T-helper 2 cell (primary cell): ENCODE results near the gene METTL22.

Source experiments
- DNase-seq, 5 experiments: peaks; one replicate each; pipeline versions ENCODE4 v3.0.0 to v3.0.0-alpha.2; 2012 to 2022

METTL22 gene

DNA sequence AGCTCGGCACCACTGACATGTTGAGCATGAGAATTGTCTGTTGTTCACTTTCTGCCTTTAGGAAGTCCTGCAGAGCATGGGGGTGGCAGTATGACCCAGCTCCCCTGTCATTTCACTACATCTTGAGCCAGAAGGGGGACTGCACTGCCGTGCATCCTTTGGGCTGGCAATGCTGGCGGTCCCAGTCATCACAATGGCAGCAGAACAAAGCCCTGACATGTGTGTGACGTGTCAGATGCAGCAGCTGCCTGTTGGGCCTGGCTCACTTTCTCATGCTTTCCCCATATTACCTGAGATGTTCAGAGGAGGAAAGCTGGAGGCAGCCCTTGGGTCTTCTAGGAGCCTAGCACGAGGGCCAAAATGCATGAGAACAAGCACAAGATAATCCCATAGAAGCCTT lies 46.6 kb downstream of the METTL22 start:
- no peak for DNase-seq

DNA sequence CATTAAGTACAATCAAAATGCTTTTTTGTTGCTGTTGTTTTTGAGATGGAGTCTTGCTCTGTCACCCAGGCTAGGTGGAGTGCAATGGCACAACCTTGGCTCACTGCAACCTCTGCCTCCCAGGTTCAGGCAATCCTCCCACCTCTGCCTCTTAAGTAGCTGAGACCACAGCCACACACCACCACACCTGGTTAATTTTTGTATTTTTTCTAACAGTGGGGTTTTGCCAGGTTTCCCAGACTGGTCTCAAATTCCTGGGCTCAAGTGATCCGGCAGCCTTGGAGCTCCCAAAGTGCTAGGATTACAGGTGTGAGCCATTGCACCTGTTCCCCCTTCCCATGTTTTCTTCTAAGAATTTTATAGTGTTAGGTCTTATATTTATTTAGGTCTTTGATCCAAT lies 48.0 kb downstream of the METTL22 start:
- no peak for DNase-seq

DNA sequence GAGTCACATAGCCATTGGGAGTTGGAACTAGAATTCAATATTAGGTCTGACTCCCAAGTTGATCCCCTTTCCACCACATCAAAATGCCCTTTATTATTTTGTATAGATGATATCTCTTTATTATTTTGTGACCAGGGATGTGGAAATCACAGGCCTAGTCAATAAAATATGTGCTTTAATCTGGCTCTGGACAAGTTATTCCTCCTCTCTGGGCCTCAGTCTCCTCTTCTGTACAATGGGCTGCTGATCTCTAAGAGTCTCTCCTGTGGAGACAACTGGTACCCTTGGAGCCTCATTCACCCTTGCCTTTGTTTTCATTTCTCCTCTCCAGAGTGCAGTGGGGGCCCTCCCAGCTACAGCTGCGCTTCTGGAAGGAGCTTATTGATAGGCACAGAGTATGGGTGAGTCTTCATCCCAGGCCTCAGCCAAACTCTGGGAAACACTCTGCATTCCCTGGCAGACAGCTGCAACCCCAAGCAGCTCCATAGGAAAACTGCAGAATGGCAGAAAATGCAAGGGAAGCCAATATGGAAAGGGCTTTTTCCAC lies 48.6 kb downstream of the METTL22 start:
- no peak for DNase-seq

GRCh38 chr16:8673611-8674412 lies 52.3 kb downstream of the METTL22 start:
- DNase-seq: no peak

DNA sequence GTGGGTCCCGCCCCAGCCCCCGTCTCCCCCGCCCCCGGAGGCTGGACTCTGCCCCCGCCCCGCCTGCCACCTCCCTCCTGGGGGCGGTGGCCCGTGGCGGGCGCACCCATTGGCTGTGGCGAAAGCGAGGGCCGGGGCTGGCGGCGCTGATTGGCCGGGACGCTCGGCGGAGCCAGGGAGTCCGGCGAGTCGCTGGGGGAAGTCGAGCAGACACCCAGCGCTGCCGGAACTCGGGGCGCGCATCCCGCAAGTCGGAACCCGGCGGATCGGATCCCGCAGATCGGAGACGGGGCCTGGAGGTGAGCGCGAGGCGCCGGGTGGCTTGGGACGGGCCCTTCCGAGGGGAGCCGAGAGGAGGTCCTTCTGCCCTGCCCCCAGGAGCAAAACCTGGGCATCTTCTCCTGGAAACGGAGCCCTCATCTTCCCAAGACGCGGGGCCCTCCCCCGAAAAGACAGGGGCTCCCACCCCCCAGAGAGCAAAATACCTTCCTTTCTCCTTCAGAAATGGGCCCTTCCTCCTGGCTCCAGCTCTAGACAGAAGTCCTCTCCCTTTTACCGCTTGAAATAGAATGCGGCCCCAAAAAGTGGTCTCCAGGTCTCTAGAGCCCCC lies 53.0 kb downstream of the METTL22 start, which contains the start of gene ABAT:
TSS of gene ABAT (plus strand) at position 205 of the 610 bp plus-strand sequence. CDS start 61,123 bp downstream, outside the sequence.
- DNase-seq: peak; percentile 80 to 93 (median 84)

- DNase-seq: peak in 4 of 5 experiments; percentile 29 to 56 (median 44)
Measured at GRCh38 chr16:8675183-8676159, 54.0 kb downstream of the METTL22 start.

DNA sequence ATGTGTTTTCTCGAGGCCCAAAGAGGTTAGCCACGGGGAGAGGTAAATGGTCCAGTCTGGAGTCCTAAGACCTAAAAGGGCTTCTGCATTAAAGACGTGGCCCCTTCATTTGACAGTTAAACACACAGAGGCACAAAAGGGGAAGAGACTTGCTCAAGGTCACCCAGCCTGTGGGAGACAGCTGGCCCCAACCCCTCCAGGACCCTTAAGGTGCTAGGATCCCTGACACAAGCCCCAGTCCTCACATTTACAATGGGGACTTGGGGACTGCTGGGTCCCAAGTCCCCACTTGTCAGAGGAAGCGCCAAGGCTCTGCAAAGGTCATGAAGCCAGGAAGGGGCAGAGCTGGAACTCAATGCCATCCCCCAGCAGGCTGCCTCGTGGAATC lies 54.7 kb downstream of the METTL22 start:
- no peak for DNase-seq

DNA sequence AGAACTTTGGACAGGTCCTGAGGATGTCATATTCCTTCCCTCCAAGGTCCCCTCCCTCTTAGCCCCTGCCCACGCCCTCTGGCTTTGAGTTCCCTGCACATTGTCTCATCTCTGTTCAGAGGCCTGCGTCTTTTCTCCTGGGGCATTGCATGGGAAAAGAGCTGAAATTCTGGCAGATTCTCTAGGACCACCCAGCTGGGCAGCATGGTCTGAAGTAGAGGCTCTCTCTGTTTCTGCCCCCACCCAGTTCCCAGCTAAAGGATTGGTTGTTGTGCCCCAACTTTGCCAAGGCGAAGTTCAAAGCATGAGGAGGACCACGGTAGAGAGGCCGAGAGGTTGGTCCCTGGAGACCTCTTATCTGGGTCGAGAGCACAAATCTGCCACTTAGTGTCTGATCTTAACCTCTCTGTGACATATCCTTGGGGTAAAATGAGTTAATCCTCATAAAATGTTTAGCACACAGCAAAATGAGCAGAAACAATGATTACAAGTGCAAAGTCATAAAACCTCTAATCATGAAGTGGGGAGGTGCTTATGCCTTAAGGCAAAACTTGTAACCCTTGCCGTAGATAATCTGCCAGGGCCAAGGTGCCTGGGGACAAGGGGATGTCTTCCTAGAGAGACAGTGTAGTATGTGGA lies 55.4 kb downstream of the METTL22 start:
- DNase-seq: no peak

DNA sequence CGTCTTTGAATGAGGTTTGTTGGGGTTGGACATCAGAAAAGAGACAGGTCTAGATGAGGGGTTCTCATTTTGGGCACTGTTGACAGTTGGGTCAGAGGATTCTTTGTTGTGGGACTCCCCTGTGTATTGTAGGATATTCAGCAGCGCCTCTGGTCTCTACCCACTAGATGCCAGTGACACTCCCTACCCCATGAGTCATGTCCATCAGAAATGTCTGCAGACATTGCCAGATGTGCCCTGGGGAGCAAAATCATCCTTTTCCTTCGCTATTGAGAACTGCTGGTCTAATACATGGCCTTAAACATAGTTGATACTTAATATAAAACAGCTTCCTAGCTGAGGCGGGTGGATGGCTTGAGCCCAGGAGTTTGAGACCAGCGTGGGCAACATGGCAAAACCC lies 56.0 kb downstream of the METTL22 start:
- no peak for DNase-seq

DNA sequence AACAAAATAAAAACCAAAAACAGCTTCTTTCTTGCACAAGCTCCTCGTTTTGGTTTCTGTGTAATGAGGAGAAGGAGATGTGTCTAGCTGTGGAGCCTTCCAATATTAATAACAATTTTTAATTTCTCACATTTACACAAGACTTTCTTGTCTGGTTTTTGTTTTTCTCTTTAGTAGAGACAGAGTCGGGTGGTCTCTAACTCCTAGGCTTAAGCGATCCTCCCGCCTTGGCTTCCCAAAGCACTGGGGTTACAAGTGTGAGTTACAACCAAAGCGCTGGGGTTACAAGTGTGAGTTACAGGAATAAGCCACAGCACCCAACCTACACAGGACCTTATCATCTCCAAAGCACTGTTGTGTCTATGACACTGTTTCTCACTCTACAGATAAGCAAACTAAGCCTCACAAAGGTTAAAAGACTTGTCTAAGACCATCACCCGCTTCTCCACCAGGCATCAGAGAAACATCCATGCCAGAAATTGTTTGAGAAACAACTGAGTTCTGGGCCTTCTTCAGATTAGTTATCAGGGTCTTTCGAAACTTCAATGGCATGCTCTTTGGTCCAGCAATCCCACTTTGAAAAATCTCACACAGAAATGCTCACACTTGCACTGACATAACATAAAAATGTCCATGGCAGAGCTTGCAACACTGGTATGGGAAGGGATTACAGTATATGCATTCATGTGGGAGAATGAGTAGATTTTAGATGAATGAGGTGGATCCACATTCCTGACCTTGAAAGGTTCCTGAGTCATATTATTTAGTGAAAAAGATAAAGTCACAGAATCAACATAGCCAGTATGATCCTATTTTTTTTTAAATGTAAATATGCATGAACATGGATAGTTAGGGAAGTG lies 56.8 kb downstream of the METTL22 start:
- DNase-seq: no peak

DNA sequence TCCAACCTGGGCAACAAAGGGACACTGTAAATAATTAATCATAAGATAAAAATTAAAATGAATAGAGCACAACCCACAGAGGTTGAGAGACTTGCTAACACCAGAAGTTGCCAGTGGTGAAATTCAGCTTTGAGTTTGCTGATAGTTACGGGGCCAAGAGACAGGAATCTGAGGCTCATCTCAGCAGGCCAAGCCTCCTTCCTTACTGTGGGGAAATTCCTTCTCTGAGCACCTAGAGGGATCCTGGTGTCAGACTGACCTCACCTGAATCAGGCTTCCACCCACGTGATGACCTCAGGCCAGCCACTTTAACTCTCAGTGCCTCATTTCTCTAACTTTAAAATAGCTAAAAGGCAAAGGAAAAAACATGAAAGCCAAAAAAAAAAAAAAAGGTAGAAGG lies 57.7 kb downstream of the METTL22 start:
- no peak for DNase-seq

DNA sequence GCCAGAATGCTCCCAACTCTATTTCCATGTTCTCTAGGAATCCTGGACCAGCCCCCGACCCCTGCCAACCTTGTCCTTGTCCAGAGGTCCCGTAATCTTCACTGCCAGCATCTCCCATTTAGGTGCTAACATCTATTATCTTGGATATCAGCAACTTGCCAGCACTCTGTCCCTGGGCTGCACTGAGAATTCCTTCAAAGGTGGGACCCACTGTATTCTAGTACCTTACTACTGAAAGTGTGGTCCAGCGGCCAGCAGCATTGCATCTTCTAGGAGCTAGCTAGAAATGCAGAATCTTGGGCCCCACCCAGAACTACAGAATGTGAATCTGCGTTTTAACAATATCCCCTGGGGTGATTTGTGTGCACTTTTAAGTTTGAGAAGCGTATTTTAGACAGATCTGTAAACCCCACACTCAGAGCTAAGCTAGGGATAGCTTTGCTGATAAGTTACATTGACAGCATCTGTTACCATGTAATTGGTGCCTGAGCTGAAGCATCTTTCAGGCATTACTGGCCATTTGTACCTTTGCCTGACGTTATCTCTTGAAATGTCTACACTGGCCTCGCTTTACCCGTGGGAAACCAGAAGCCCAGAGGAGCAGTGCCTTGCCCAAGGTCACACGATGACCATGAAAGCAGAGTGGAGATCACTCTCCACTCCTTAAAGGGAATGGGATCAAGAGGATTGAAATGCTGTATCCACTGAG lies 61.2 kb downstream of the METTL22 start:
- DNase-seq: no peak

DNA sequence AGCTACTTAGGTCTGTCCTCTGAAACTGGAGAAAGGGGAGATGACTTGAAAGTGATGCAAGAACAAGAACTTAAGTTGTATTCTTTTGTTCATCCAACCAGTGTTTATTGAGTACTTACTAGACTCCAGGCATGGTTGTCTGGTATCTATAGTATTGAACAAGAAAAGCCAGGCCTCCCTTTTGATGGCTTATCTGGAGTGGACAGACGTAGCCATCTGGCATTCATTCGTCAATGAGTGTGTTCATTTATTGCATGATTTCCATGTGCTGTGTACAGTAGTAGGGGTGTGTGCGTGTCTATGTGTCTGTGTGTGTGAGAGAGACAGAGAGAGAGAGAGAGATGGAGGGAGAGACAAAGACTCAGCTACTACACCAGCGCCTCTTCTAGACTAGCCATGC lies 62.1 kb downstream of the METTL22 start:
- no peak for DNase-seq

DNA sequence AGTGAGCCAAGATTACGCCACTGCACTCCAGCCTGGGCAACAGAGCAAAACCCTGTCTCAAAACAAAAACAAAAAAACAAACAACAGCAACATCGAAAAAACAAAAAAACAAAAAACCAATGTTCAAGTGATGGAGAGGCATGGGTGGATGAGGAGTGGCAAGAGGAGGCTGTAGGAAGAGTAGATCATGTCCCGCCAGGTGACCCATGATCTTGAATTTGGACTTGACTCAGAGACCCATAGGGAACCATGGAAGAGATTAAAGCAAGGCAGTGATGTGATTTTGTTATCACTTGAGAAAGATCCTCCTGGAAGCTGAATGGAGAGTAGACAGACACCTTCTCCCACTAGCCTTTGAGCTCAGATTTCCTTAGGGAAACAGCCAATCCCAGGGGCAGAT lies 64.1 kb downstream of the METTL22 start:
- no peak for DNase-seq

DNA sequence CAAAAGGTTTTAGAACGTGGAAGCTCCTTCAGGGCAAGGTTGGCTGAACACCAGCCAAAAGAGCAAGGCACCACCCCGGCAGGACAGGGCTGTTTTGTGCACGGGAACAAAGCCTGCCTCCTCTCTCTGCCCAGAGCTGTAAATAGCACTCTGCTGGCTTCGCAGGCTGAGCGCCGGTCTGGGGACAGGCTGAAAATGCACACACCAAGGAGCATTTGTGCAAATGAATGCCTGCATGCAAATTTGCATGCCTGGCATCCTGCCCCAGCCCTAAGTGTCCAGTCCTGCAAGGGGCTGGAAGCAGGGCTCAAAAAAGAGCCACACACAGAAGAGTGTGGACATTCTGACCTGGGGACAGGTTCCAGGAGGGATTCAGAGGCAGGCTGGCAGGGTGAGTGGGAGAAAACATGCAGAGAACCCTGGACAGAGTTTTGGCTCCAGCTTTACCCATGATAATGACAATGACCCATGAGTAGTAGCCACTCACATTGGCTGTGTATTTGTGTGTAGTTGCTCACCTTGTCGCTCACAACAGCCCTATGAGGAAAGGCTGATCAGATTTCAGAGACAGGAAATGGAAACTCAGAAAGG lies 64.6 kb downstream of the METTL22 start:
- DNase-seq: no peak

DNA sequence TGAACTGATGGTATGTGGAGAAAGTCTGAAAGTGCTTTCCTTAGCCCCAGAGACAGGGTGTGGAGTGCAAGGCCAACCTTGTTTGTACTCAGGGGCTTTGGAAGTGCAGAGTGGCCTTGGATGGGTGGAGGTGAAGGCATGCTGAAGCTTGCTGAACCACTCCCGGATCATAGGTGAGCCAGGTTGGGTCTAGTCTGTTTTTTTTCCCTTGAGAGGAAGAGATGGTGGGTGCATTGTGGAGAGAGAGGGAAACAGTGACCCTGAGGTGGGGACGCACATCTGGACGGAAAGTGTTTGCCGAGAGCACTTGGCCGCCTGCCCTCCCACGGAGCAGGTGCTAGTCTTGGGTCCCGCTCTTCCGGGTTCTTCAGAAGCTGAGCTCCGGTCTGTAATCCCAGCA lies 65.4 kb downstream of the METTL22 start:
- DNase-seq: no peak

GRCh38 chr16:8689686-8690085 lies 68.2 kb downstream of the METTL22 start:
- no peak for DNase-seq

- DNase-seq: no peak
Measured at GRCh38 chr16:8691728-8692127, 70.2 kb downstream of the METTL22 start.

DNA sequence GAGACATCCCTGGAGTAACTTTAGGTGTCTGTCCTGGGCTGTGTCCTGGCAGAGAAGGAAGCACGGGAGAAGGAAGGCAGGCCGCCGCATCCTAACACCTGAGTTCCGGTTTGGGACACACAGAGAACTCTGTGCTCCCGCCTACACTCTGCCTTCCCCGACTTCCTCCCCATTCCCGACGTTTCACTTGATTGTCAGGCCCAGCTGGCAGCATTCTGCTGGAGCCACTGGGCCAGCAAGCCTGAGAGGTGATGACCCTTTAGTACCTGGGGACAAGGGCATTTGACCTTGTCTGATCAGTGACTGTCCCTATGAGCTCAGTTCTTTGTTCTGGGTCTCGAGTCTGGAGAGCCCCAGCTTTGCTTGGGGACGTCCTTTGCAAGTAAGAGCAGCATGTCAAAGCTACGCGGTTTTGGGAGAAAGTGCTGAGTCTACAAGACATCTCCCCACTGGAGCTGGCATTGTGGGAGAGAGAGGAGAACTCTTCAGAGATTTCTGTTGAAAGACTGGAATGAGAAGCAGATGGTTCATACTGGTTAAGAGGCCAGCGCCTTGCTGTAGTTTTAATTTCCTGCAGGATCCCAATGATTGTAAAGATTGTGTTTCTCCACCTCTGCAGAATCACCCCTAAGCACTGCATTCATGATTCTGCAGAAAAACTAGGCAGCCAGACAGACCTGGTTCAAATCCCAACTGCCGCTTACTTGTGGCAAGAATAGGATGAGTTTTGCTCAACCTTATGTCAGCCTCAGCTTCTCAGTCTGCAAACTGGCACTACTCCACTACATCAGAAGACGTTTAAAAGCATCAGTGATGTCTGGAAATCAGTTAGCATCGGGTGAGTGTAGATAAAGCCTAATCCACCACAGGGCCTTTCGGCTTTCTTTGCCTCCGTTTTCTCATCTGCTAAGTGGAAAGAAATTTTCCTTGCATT lies 73.6 kb downstream of the METTL22 start:
- no peak for DNase-seq
